H1 (cell line): ENCODE results near the gene ANKRD11. TPM values are rescaled to one million over a fixed set of nuclear protein-coding genes. Genes with fewer than 3 reads are reported as not detected.

Source experiments
- BACH1 ChIP-seq: IDR thresholded peaks from 2 replicates; pipeline ENCODE4 v1.6.1; 2012; ENCODE audit warnings: low read length, improper control_type of control experiment
- BRCA1 ChIP-seq: IDR thresholded peaks from 2 replicates; pipeline ENCODE4 v1.6.1; 2012; ENCODE audit warnings: low read depth, low read length, improper control_type of control experiment
- CEBPB ChIP-seq: IDR thresholded peaks from 2 replicates; pipeline ENCODE4 v1.6.1; 2012; ENCODE audit warnings: low read depth, low read length
- EZH2 ChIP-seq: fragments of 200-600 bp; sonication (generic); IDR thresholded peaks from 2 replicates; pipeline ENCODE4 v1.7.1; 2012; ENCODE audit warnings: low read depth, mild to moderate bottlenecking, moderate library complexity, low read length, inconsistent platforms; ENCODE audit not compliant: severe bottlenecking
- TAF1 ChIP-seq: IDR thresholded peaks from 2 replicates; pipeline ENCODE4 v1.6.1; 2011; ENCODE audit warnings: mild to moderate bottlenecking, low read depth, low read length
- polyA plus RNA-seq, 7 experiments: library from polyadenylated mRNA; depleted of rRNA in 3 of 7; stranded (reverse) in 5 of 7; unstranded in 2 of 7; fragments of >200 nt in 5 of 7; fragments of 200-250 nt in 2 of 7; gene quantifications; 1 replicate in 5 of 7; 2 replicates in 1 of 7; 4 replicates in 1 of 7; pipeline versions ENCODE4 v1.2.1 to v1.2.3, GENCODE V29; 2011 to 2013; ENCODE audit warnings: missing spikeins in 2 of 7, mixed read lengths in 2 of 7
- total RNA-seq: library from RNA; stranded (reverse); fragmentation: NEBNext Ultra II Directional; extraction: Animal tissue kit (Norgen Biotek cat#: 25700); gene quantifications from 2 replicates; pipeline ENCODE4 v1.2.1, GENCODE V29; 2021
- TF ChIP-seq, protein P1 (sequence below): fragments of 300-600 bp; sonication (generic); IDR thresholded peaks from 2 replicates; pipeline ENCODE4 v1.7.1; 2012; ENCODE audit warnings: low read length, moderate library complexity, mild to moderate bottlenecking, inconsistent platforms; ENCODE audit not compliant: insufficient replicate concordance

The ANKRD11 gene
- total and polyA plus RNA-seq, 2 of the 8 experiments (the other 6 are each of a cell fraction or from before 2014, with no cell fraction given), result 46.5 to 142 TPM

GRCh38 chr16:89388536-89388935 lies 101.8 kb downstream of the ANKRD11 start (continued):
- TF ChIP-seq, protein P1, sequence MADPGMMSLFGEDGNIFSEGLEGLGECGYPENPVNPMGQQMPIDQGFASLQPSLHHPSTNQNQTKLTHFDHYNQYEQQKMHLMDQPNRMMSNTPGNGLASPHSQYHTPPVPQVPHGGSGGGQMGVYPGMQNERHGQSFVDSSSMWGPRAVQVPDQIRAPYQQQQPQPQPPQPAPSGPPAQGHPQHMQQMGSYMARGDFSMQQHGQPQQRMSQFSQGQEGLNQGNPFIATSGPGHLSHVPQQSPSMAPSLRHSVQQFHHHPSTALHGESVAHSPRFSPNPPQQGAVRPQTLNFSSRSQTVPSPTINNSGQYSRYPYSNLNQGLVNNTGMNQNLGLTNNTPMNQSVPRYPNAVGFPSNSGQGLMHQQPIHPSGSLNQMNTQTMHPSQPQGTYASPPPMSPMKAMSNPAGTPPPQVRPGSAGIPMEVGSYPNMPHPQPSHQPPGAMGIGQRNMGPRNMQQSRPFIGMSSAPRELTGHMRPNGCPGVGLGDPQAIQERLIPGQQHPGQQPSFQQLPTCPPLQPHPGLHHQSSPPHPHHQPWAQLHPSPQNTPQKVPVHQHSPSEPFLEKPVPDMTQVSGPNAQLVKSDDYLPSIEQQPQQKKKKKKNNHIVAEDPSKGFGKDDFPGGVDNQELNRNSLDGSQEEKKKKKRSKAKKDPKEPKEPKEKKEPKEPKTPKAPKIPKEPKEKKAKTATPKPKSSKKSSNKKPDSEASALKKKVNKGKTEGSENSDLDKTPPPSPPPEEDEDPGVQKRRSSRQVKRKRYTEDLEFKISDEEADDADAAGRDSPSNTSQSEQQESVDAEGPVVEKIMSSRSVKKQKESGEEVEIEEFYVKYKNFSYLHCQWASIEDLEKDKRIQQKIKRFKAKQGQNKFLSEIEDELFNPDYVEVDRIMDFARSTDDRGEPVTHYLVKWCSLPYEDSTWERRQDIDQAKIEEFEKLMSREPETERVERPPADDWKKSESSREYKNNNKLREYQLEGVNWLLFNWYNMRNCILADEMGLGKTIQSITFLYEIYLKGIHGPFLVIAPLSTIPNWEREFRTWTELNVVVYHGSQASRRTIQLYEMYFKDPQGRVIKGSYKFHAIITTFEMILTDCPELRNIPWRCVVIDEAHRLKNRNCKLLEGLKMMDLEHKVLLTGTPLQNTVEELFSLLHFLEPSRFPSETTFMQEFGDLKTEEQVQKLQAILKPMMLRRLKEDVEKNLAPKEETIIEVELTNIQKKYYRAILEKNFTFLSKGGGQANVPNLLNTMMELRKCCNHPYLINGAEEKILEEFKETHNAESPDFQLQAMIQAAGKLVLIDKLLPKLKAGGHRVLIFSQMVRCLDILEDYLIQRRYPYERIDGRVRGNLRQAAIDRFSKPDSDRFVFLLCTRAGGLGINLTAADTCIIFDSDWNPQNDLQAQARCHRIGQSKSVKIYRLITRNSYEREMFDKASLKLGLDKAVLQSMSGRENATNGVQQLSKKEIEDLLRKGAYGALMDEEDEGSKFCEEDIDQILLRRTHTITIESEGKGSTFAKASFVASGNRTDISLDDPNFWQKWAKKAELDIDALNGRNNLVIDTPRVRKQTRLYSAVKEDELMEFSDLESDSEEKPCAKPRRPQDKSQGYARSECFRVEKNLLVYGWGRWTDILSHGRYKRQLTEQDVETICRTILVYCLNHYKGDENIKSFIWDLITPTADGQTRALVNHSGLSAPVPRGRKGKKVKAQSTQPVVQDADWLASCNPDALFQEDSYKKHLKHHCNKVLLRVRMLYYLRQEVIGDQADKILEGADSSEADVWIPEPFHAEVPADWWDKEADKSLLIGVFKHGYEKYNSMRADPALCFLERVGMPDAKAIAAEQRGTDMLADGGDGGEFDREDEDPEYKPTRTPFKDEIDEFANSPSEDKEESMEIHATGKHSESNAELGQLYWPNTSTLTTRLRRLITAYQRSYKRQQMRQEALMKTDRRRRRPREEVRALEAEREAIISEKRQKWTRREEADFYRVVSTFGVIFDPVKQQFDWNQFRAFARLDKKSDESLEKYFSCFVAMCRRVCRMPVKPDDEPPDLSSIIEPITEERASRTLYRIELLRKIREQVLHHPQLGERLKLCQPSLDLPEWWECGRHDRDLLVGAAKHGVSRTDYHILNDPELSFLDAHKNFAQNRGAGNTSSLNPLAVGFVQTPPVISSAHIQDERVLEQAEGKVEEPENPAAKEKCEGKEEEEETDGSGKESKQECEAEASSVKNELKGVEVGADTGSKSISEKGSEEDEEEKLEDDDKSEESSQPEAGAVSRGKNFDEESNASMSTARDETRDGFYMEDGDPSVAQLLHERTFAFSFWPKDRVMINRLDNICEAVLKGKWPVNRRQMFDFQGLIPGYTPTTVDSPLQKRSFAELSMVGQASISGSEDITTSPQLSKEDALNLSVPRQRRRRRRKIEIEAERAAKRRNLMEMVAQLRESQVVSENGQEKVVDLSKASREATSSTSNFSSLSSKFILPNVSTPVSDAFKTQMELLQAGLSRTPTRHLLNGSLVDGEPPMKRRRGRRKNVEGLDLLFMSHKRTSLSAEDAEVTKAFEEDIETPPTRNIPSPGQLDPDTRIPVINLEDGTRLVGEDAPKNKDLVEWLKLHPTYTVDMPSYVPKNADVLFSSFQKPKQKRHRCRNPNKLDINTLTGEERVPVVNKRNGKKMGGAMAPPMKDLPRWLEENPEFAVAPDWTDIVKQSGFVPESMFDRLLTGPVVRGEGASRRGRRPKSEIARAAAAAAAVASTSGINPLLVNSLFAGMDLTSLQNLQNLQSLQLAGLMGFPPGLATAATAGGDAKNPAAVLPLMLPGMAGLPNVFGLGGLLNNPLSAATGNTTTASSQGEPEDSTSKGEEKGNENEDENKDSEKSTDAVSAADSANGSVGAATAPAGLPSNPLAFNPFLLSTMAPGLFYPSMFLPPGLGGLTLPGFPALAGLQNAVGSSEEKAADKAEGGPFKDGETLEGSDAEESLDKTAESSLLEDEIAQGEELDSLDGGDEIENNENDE, result no peak
- TF ChIP-seq BACH1 (no peak), BRCA1 (no peak), CEBPB (no peak), TAF1 (no peak), EZH2 (no peak)
- TF ChIP-seq, all 59 proteins: peak for 0
